Measurements from ENCODE around the gene MRGPRD.

Gene MRGPRD

DNA sequence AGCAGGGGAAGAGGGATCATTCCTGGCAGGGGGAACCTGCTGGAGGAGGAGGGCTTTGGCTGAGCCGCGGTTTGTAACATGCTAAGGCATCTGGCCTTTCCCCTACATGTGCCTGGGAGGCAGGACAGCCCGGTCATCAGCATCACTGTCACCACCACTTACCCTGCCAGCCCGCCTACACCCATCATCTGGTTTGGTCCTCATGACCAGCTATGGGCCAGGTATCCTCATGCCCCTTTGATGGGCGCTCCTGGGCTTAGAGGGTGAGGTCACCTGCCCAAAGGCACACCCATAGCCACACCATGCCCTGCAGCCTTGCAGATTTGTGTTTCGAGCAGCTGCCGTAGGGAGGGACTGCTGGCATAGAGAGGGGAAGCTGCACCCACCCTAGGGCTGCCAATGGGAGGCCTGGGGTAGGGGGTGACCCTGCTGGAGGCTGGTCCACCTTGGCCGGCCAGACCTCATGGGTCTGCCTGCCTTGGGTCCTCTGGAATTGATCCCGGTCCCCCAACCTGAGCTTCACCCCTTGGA lies 29.6 kb upstream of the MRGPRD start:
- Mint-ChIP-seq H3K9me3 (ENCODE audit: low read depth) (no peaks in the 10 kb centered on the region), H3K4me1 (ENCODE audit: low read depth) (peaks cover 9% of the 10 kb centered on the region), H3K4me3 (no peak overlapping the region), H3K27ac (no peak overlapping the region), H3K36me3 (no peaks in the 10 kb centered on the region), H3K27me3 (peaks cover 11% of the 10 kb centered on the region)

DNA sequence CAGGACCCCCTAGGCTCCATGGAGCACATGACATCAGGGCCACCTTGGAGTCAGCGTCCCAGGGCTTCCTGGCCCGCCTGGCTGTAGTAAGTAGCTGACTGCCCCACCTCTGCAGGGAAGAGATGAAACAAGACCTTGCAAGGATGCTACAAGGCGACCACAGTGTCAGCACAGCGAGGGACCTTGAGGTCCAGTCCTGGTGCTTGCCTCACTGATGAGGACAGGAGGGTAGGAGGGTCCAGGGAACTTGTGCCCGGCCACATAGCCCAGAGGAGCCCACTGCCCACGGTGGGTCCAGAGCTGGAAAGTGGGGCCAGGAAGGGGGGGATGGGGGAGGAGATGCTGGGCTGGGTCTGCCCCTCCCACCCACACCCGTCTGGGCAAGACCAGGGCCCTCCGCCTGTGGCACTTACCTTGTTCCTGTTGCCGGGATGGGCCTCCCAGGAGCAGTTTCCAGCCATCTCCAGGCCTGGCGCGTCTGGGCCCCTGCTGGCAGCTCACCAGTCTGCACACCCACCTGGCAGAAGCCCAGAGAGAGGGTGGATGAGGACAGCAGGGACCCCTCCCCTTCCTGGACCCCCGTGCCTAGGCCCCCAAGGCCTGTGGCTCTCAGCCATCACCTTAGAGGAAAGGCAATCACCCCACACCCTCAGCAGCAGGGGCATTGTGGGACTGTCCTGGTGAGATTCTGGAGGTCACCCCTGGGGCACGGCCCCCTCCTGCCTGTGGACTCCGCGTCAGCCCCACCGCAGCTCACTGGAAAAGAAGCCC lies 28.8 kb upstream of the MRGPRD start:
- H3K9me3 Mint-ChIP-seq (ENCODE audit: low read depth): no peaks in the 10 kb centered on the region
- peaks cover 12% of the 10 kb centered on the region for H3K27me3 Mint-ChIP-seq

DNA sequence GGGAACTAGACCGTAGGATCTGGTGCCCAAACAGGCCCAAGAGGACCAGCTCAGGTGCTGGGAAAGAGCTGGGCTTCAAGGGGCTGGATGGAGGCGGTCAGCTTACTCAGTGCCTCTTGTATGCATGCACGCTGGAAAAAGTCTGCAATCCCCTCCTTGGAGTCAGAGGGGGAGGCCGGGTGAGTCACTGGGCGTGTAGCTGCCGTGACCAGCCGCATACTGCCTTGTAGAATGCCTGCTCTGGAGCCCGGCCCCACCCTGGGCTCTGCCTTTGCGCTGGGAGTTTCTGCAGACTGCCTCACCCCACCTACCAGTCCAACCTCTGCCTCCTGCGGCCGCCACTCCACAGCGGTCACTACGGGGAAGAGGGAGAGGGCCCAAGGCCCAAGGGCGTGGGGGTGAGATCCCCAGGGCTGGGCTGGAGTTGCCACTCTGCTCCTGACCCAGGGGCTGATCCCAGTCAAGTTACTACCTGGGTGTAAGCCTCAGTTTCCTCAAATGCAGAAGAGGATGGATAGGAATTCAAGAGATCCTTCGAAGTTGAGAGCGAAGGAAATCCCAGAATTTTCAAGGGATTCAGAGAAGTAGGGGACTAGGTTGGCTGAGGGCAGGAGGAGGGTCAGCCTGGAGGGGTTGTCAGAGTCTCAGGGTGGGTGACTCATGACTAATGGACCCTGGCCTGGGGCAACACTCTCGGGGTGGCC lies 28.1 kb upstream of the MRGPRD start:
- H3K36me3 Mint-ChIP-seq: no peaks in the 10 kb centered on the region
- no peak overlapping the region for H3K27ac Mint-ChIP-seq
- H3K4me1 Mint-ChIP-seq (ENCODE audit: low read depth): peaks cover 9% of the 10 kb centered on the region
- H3K4me3 Mint-ChIP-seq: no peak overlapping the region
- H3K27me3 Mint-ChIP-seq: peaks cover 12% of the 10 kb centered on the region
- no peaks in the 10 kb centered on the region for H3K9me3 Mint-ChIP-seq (ENCODE audit: low read depth)

More for the DNA sequence above, 28.8 kb upstream of the MRGPRD start:
- Mint-ChIP-seq H3K4me3 (no peak overlapping the region), H3K4me1 (ENCODE audit: low read depth) (peaks cover 9% of the 10 kb centered on the region), H3K36me3 (no peaks in the 10 kb centered on the region), H3K27ac (no peak overlapping the region)

DNA sequence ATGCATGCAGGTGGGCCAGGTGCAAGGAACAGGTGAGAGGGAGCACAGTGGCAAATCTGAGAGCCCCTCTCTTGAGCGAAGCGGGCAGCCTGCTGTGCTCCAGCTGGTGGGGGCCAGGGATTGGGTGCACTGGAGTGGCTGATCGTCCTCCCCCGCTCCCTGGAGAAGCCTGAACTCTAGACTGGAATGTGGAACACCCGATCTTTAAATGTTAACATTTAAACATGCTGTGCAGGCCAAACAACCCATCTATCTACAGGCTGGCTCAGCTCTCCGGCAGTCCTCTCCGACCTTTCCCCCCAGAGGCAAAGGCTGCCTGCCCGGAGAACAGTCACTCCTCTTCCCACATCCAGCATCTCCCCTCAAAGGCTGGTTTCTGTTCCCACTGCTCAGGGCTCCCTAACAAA lies 27.2 kb upstream of the MRGPRD start:
- Mint-ChIP-seq H3K36me3 (no peaks in the 10 kb centered on the region), H3K27ac (no peak overlapping the region), H3K9me3 (ENCODE audit: low read depth) (no peaks in the 10 kb centered on the region), H3K4me1 (ENCODE audit: low read depth) (peaks cover 7% of the 10 kb centered on the region), H3K27me3 (peaks cover 10% of the 10 kb centered on the region), H3K4me3 (no peak overlapping the region)

DNA sequence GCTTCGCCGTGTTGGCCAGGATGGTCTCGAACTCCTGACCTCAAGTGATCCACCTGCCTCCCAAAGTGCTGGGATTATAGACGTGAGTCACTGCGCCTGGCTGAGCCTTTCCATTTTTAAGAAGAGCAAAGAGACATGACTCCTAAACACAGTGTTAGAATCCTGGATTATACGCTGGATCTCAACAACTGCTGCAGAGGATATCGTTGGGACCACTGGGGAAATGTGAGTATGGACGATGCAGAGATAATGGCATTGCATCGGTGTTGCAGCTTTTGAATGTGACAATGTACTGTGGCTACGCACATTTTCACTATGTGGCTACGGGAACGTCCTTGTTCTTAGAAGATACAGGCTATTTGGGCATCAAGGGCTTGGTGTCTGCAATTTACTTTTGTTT lies 26.0 kb upstream of the MRGPRD start:
- H3K27me3 Mint-ChIP-seq: peaks cover 6% of the 10 kb centered on the region
- H3K4me1 Mint-ChIP-seq (ENCODE audit: low read depth): peaks cover 7% of the 10 kb centered on the region
- no peak overlapping the region for H3K27ac Mint-ChIP-seq

DNA sequence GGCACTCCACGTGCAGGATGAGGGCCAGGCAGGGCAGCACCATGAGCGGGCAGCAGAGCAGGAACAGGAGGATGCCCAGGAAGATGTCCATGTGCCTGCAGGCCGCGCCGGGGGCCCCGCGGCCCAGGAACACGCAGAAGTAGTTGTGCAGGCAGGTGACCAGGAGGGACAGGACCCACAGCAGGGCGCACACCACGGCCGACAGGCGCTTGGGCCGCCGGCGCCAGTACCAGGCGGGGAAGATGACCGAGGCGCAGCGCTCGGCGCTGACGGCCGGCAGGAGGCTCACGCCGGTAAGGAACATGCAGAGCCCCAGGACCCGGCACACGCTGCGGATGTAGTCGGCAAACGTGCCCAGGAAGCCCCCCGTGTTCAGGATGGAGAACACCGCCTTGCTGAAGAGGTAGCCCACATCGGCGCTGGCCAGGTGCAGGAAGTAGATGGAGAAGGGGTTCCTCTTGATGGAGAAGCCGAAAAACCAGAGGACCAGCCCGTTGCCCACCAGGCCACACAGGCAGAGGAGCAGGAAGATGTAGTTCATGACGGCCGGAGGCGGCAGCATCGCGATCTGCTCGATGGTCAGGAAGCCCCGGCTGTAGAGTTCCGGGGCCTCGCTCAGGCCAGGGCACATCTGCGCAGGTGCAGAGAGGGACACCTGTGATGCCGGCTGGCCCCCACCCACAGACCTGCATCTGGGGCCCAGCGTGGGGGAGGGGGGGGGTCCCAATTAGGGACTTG lies 25.0 kb upstream of the MRGPRD start:
- Mint-ChIP-seq H3K36me3 (no peaks in the 10 kb centered on the region), H3K27ac (no peak overlapping the region), H3K9me3 (ENCODE audit: low read depth) (no peaks in the 10 kb centered on the region), H3K4me3 (no peak overlapping the region), H3K27me3 (peaks cover 1% of the 10 kb centered on the region), H3K4me1 (ENCODE audit: low read depth) (peaks cover 2% of the 10 kb centered on the region)

More for the DNA sequence above, 26.0 kb upstream of the MRGPRD start:
- no peak overlapping the region for H3K4me3 Mint-ChIP-seq
- H3K9me3 Mint-ChIP-seq (ENCODE audit: low read depth): no peaks in the 10 kb centered on the region
- no peaks in the 10 kb centered on the region for H3K36me3 Mint-ChIP-seq

DNA sequence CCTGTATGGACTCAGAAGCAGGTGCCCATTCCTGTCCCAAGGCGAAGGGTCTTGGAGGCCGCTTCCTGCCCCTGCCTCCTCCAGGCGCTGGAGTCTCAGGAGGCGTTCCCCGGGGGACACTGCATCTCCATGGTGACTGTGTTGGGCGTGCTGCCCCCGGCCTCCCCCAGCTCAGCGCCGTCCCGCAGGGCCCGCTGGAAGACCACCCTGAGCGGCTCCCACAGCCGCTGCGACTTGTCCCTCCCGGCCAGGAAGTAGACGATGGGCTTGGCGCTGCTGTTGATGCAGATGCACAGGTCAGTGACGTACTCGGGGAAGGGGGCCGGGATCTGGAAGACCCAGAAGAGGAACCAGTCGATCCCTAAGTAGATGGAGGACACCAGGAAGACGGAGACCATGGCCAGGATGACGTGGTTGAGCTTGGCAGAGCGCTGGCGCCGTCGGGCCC lies 24.4 kb upstream of the MRGPRD start:
- H3K4me1 Mint-ChIP-seq (ENCODE audit: low read depth): no peaks in the 10 kb centered on the region
- H3K27me3 Mint-ChIP-seq: peaks cover 1% of the 10 kb centered on the region

DNA sequence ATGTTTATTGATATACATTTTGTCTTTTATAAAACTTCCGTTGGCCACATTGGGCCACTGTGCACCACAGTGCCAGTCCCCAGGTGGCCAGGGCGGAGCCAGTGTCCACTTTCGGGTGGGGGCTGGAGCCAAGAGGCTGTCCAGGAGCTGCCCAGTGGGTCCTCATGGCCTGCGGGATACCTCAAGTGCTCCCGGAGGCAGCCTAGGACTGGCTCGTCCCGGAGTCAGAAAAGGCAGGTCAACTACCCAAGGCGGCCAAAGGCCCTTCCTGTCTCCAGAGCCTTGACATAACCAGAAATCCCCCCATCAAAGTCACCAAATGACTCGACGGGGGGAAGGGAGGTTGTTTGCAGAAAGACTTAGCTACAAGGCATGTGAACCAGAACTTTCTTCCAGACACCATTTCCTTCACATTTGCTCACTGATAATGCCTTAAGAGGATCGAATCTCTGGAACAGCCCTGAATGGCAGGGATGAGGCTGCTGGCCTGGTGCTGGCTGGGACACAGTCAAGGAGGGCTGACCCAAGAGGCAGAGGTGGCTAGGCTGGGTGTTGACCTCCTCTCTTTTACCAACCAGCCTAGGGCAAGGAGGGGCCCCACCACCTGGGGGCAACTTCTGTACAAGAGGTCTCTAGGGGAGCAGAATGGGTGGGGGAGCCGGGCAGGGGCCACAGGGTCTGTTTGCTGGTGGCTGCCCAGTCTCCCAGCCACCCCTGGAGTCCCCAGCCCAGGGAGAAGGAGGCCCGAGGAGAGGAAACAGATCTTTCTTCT lies 23.8 kb upstream of the MRGPRD start:
- no peak overlapping the region for H3K4me3 Mint-ChIP-seq
- no peaks in the 10 kb centered on the region for H3K36me3 Mint-ChIP-seq
- H3K4me1 Mint-ChIP-seq (ENCODE audit: low read depth): no peaks in the 10 kb centered on the region
- H3K27ac Mint-ChIP-seq: no peak overlapping the region
- H3K9me3 Mint-ChIP-seq (ENCODE audit: low read depth): no peaks in the 10 kb centered on the region
- peaks cover 1% of the 10 kb centered on the region for H3K27me3 Mint-ChIP-seq

More for the DNA sequence above, 24.4 kb upstream of the MRGPRD start:
- H3K36me3 Mint-ChIP-seq: no peaks in the 10 kb centered on the region
- H3K4me3 Mint-ChIP-seq: no peak overlapping the region
- no peaks in the 10 kb centered on the region for H3K9me3 Mint-ChIP-seq (ENCODE audit: low read depth)
- H3K27ac Mint-ChIP-seq: no peak overlapping the region

DNA sequence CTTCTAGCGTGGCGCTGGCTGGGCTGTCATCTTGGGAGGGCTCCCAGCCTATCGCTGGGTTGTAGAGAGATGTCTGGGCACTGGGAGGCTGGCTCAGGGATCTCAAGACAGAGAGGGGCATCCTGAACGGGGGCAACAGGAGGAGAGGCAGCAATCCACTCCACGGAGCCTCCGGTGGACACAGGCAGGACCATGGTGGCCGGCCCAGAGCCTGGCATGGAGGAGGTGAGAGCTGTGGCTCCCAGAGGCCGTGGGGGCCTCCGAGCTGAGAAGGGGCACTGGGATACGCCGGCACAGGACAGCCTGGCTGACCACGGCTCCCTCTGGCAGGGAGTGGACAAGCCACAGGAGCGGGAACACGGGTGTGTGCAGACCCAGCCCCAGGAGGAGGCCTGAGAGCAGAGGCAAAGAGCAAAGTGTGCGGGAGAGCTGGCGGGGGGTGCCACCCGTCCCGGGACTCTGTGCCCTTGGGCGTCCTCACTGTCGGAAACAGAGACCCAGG lies 23.1 kb upstream of the MRGPRD start:
- Mint-ChIP-seq H3K4me3 (no peak overlapping the region), H3K9me3 (ENCODE audit: low read depth) (no peaks in the 10 kb centered on the region), H3K27ac (no peak overlapping the region), H3K36me3 (no peaks in the 10 kb centered on the region), H3K4me1 (ENCODE audit: low read depth) (no peaks in the 10 kb centered on the region), H3K27me3 (peaks cover 3% of the 10 kb centered on the region)

DNA sequence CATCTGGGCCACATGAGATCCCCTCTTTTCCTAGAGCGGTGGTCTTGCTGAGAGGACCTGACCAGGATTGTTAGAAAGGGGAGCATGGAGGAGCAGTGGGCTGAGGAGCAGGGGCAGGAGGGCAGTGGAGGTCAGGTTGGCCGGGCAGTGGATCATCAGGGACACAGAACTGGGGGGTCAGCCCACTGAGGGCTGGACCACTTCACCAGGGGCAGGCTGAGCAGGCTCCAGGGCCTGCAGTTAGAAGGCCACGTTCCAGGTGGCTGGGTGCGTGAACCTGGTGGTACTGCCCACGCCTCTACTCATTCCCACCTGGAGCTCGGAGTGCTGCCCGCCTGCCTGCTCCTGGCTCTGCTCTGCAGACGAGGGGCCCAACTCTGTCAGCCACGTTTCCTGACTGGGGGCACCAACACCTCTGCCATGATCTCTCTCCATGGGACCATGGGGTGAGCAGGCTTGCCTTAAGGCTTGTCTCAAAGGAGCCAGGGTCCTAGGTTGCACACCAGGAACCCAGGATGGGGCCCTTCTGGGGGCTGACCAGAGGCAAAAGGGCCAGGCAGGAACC lies 22.6 kb upstream of the MRGPRD start:
- Mint-ChIP-seq H3K27ac (no peak overlapping the region), H3K9me3 (ENCODE audit: low read depth) (no peaks in the 10 kb centered on the region), H3K36me3 (no peaks in the 10 kb centered on the region), H3K4me3 (no peak overlapping the region), H3K4me1 (ENCODE audit: low read depth) (no peaks in the 10 kb centered on the region), H3K27me3 (peaks cover 4% of the 10 kb centered on the region)

DNA sequence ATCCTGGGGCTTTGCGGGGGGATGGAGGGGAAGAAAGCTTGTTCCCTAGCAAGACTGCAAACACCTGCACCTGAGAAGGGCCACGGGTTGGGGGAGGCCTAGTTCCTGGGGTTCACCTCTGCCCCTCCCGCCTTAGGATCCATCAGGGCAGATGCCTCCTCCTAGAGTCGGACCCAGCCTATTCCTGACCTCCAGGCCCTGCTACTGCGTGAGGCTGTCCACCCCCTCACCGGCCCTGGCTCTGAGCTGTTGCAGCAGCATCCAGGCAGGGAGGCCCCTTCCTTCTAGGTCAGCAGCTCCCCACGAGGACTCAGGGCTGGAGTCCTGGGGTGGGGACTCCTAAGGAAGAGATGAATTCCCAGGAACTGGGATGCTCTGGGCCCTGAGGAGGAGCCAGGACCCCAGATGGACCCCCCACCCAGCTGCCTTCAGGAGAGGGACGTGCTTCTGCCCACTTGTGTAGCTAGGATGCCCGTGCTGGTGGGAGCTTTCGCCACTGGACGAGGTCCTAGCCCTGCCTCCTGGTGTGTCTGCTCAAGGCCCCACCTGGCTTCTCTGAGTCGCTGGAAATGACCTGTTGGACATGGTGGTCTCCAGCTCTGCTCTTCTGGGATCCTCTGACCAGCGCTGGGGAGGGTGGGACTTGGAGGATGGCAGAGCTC lies 21.9 kb upstream of the MRGPRD start:
- Mint-ChIP-seq H3K27me3 (peaks cover 4% of the 10 kb centered on the region), H3K27ac (no peak overlapping the region), H3K4me3 (no peak overlapping the region), H3K36me3 (no peaks in the 10 kb centered on the region), H3K9me3 (ENCODE audit: low read depth) (no peaks in the 10 kb centered on the region), H3K4me1 (ENCODE audit: low read depth) (no peaks in the 10 kb centered on the region)

DNA sequence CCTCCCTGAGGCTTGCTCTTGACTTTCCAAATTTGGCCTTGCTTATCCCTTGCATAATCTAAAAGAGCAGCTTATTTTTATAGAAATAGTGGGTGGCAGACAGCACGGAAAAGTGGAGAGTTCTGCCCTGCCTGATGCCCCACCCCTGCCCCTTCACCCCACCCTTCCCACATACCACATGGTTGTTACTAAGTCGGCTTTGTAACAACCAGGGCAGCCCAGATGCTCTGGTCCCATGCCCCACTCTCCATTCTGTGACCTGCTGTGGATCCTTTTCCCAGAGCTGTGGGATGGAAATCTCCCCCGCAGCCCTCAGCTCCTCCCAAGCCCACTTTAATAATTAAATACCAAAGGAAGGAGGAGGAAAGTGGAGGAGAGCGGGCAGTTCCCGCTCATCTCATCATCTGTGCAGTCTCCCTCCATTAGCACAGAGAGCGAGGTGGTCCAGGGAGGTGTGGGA lies 21.4 kb upstream of the MRGPRD start:
- Mint-ChIP-seq H3K9me3 (ENCODE audit: low read depth) (no peaks in the 10 kb centered on the region), H3K4me3 (no peak overlapping the region), H3K27ac (no peak overlapping the region), H3K27me3 (peaks cover 4% of the 10 kb centered on the region), H3K4me1 (ENCODE audit: low read depth) (no peaks in the 10 kb centered on the region), H3K36me3 (no peaks in the 10 kb centered on the region)

DNA sequence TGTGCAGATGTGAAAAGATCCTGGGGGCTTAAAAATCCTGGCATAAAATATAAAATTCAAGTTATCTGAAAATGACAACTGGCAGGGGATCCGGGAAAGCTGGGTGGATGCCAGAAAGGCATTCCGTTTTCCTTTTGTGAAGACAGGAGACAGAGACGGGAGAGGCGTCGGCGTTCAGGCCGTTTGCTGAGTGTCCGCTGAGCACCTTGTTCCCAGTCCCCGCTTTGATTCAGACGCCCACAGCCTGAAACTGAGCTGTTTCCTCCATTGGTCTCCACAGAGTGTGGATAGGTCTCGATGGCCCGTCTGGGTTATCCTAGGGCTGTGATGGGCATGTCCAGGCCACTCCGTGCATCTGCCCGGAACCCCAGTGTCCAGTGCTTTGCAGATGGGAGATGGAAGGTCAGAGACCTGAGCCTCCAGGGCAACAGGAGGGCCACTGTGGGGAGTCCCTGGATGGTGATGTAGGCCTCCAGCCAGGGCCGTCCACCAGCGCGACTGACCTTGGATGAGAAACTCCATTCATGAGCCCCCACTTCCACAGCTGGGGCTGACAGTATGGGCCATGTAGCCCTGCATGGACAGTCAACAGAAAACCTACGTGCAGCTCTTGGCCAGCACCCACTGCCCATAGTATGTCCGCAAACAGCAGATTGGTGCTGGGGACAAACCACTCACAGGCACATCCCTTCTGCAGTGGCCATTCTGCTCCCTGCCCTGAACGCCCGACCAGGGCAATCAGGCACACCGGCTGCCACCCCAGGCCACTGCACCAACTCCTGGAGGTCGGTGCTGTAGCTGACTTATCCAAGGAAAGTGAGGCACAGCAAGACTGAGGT lies 20.7 kb upstream of the MRGPRD start:
- H3K36me3 Mint-ChIP-seq: no peaks in the 10 kb centered on the region
- no peaks in the 10 kb centered on the region for H3K9me3 Mint-ChIP-seq (ENCODE audit: low read depth)
- no peaks in the 10 kb centered on the region for H3K4me1 Mint-ChIP-seq (ENCODE audit: low read depth)
- H3K27ac Mint-ChIP-seq: no peak overlapping the region
- H3K27me3 Mint-ChIP-seq: peaks cover 4% of the 10 kb centered on the region
- no peak overlapping the region for H3K4me3 Mint-ChIP-seq

All from activated naive CD8-positive, alpha-beta T cell (primary cell).